CD1c-positive myeloid dendritic cell (primary cell): Measurements from ENCODE around the gene MDK.

Experiments used
- DNase-seq: peaks from one replicate; pipeline ENCODE4 v3.0.0-alpha.2; 2016; ENCODE audit errors: extremely low spot score

Gene MDK

DNA sequence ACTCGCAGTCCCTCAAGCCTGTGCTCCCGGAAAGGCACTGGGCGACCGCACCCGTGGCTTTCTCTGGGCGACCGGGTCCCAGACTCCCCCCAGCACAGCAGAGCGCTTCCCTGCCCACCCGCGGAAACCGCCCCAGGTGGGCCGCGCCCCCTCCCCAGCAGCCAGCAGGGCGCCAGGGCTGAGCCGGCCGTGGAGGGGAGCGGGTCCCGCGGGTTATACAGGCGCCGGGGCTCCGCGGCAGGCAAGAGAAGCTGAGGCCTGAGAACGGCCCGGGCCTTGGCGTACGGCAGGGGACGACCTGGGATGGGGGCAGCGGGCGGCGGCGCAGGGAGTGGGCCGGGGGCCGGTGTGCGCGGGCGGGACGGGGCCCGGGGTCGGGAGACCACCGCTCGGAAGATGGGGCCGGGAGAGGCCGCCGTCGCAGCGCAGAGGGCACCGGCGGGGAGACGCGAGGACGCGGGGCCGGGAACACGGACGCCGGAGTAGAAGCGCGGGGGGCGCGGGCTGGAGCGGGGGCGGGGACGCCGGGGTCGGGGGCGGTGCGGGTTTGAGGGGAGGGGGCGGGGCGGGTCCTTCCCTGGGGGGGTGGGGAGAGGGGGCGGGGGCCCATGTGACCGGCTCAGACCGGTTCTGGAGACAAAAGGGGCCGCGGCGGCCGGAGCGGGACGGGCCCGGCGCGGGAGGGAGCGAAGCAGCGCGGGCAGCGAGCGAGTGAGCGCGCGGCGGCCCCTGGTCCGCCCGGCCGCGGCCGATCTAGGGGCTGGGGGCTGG, at the start of gene MDK:
Gene MDK, plus strand, starts transcription at position 622 of the 771 bp plus-strand sequence. CDS start 389 bp downstream, outside the sequence.
- DNase-seq, result no peak

DNA sequence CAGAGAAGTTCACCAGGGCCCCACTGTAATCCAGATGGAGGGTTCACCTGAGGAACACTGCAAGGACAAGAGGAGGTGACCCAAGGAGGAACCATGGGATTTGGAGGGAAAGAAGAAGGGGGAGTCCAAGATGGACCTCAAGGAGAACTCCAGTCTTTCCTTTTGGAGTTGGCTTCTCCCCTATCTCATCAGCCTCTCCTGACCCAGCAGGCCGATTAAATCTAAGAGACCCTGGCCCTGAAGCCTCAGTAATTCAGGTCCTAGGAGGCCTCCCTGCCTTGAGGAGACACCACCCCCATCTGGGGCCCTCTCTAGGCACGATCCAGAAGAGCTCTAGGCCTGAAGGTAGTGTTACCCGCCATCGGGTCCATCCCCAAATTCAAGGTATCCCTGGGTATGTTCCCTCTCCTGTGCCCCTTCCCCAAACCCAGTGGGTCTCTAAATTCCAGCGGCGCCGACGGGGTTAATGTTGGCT, 49.3 kb upstream of the MDK start:
- no peak for DNase-seq

GRCh38 chr11:46332568-46333393, 48.7 kb upstream of the MDK start:
- no peak for DNase-seq

- no peak for DNase-seq
These were observed 48.0 kb upstream of the MDK start for GRCh38 chr11:46333394-46333947.

GRCh38 chr11:46334211-46334610, 47.3 kb upstream of the MDK start:
- DNase-seq, result no peak

- DNase-seq, result no peak
These were observed 46.2 kb upstream of the MDK start for GRCh38 chr11:46335271-46335670.

GRCh38 chr11:46335890-46336562, 45.4 kb upstream of the MDK start:
- peak; percentile 47 for DNase-seq

- peak; percentile 89 for DNase-seq
These were observed 44.8 kb upstream of the MDK start for GRCh38 chr11:46336563-46337180.

DNA sequence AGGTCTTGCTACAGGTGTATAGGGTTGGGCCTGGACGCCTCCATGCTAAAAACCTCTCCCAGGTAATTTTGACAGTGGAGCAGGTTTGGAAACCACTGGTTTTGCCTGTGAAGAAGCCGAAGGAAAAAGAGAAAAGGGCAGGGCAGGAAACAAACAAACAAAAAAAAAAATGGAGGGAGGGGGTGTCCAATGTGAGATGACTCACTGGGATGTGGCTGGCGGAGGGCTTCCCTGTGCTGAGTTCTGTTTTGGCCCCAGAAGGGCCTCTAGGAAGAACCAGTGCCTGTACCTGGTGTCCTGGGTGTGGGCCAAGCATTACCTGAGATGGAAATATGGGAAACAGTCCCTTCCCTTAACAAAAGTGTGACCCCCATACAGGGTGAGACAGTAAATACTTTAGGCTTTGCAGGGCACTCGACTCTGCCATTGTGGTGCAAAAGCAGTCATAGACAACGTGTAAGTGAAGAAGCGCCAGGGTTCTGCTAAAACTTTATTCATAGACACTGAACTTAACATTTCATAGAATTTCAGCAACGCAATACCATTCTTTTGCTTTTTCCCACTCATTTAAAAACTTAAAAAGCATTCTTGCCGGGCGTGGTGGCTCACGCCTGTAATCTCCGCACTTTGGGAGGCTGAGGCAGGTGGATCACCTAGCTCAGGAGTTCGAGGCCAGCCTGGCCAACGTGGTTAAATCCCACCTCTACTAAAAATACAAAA, 43.7 kb upstream of the MDK start:
- no peak for DNase-seq

DNA sequence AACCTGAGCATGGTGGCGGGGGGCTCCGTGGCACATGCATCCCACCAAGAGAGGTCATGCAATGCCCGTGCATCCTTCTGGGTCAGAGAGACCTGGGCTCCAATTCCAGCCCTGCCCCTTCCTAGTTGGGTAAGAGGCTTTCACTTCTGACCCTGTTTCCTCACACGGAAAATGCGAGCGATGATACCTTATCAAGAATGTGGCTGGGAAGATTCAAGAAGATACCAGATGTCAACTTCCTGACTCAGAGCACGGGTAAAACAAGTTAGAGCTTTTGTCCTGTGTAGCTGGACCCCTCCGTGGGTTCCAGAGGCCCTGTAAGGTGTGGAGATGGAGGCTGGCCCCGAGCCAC, 42.9 kb upstream of the MDK start:
- no peak for DNase-seq

- no peak for DNase-seq
These were observed 42.3 kb upstream of the MDK start for GRCh38 chr11:46338988-46339666.

DNA sequence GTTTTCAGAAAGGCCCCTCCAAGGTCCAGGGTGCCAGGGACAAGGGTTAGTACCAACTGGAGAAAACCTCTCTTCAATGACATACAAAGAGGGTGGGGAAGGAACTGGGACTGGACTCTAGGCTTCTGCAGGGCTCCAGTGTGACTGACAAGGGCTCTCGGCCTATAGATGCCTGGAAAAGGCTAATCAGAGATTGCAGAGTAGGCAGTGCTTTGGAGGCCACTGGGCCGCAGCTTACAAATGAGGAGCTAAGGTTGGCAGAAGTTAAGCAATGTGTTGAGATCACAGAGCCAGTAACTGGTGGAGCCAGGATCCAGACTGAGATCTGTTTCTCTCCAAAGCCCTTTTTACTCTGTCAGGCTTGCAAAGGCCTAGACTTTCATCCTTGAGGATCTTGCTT, 41.7 kb upstream of the MDK start:
- DNase-seq, result peak; percentile 56

DNA sequence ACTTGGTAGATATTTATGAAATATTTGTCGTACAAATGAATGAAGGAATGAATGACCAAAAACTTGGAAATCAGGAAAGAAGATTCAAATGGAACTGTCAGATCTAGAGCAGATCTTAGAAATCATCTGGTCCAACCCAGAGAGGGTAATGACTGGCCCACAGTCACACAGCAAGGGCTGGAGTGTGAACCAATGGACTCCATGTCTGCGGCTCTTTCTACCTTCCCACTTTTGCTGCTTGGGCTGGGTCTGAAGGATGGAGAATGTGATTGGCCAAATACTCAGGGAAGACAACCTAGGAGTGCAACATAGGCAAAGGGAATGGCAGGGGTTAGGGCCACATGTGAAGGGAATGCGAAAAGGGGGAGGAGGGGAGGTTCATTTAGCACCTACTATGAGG, 40.0 kb upstream of the MDK start:
- no peak for DNase-seq

GRCh38 chr11:46342239-46342638, 39.2 kb upstream of the MDK start:
- DNase-seq, result peak; percentile 40

DNA sequence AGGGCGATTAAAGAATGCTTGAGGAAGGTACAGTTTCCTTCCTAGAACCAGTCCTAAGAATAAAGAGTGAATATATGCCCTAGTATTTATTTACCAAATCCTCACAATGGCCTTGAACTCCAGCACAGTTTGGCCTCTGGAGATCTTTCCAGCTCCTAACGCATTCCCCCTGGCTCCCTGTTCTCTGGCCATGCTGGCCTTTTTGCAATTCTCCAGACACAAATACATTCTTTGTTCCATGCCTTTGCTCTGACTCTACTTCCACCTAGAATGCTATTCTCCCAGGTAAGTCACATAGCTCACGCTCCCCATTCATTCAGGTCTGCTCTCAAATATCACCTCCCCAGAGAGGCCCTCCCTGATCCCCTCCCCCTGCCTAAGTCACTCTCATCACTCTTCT, 37.9 kb upstream of the MDK start:
- DNase-seq, result no peak

GRCh38 chr11:46345131-46345597, 36.3 kb upstream of the MDK start:
- DNase-seq, result peak; percentile 85

DNA sequence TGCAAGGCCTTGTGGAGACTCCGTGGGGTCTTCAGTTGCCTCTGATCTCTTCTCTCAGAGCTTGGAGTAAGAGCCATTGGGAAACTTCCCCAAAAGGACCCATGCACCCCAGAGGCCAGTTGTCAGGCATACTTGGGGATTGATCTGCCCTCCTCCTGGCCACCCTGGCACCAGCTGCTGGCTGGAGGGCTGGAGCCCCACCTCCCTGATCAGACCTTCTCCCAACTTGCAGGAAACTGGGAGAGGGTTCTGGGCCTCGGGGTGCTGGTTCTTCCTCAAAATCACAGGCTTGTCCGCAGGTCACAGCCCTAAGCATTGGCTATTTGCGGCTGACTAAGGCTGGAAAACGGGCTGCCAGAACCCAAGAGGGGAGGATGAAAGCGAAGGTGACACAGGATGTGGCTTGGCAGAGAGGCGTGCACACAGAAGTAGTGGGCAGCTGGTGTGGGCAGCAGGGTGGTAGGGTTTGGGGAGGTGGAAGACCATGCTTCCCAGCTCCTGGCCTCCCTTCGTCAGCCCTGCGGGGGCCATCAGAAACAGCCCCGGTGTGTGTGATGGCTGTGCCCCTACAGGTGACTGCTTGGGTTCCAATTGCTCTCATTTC, 35.5 kb upstream of the MDK start:
- peak; percentile 67 for DNase-seq

GRCh38 chr11:46346886-46347636, 34.4 kb upstream of the MDK start, which contains the start of gene DGKZ:
DGKZ (plus strand) TSS chr11:46347463; CDS start chr11:46347660, 197 bp downstream.
- peak; percentile 96 for DNase-seq
